ENCODE results near the gene HBG1.

Gene HBG1

GRCh38 chr11:5229356-5229755, 20.3 kb downstream of the HBG1 start:
- no peak for FAIRE-seq
- no peak for DNase-seq (ENCODE audit: insufficient read length, low spot score)

DNA sequence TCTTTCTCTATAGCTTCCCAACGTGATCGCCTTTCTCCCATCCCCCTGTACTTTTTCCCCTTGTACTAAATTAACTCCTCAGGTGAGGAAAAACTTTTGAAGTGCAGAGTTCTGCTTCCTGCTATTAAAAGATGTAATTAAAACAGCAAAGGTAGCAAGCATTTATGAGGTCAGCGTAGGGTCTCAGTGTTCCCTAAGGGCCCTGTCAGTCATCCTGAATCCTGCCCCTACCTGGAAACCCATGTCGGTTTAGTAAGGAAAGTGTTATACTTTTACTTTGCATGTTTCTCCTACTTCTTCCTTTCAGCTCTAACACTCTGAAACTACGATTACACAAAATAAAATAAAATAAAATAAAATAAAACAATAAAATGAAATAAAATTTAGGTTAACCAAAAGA, 21.5 kb downstream of the HBG1 start:
- FAIRE-seq (no peak), DNase-seq (ENCODE audit: insufficient read length, low spot score) (no peak)

DNA sequence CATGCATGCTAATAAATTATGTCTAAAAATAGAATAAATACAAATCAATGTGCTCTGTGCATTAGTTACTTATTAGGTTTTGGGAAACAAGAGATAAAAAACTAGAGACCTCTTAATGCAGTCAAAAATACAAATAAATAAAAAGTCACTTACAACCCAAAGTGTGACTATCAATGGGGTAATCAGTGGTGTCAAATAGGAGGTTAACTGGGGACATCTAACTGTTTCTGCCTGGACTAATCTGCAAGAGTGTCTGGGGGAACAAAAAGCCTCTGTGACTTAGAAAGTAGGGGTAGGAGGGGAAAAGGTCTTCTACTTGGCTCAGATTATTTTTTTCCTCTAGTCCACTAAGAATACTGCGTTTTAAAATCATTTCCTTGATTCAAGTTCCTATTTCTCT, 22.0 kb downstream of the HBG1 start:
- FAIRE-seq (no peak), DNase-seq (ENCODE audit: insufficient read length, low spot score) (no peak)

DNA sequence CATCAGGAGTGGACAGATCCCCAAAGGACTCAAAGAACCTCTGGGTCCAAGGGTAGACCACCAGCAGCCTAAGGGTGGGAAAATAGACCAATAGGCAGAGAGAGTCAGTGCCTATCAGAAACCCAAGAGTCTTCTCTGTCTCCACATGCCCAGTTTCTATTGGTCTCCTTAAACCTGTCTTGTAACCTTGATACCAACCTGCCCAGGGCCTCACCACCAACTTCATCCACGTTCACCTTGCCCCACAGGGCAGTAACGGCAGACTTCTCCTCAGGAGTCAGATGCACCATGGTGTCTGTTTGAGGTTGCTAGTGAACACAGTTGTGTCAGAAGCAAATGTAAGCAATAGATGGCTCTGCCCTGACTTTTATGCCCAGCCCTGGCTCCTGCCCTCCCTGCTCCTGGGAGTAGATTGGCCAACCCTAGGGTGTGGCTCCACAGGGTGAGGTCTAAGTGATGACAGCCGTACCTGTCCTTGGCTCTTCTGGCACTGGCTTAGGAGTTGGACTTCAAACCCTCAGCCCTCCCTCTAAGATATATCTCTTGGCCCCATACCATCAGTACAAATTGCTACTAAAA, 22.8 kb downstream of the HBG1 start, which contains the start of gene HBB:
TSS of gene HBB (minus strand) at position 340 of the 579 bp plus-strand sequence. CDS start at position 290, 50 bp downstream.
- DNase-seq (ENCODE audit: insufficient read length, low spot score) (no peak), FAIRE-seq (no peak)

DNA sequence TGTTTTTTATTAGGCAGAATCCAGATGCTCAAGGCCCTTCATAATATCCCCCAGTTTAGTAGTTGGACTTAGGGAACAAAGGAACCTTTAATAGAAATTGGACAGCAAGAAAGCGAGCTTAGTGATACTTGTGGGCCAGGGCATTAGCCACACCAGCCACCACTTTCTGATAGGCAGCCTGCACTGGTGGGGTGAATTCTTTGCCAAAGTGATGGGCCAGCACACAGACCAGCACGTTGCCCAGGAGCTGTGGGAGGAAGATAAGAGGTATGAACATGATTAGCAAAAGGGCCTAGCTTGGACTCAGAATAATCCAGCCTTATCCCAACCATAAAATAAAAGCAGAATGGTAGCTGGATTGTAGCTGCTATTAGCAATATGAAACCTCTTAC, 24.2 kb downstream of the HBG1 start:
- no peak for DNase-seq (ENCODE audit: insufficient read length, low spot score)

GRCh38 chr11:5224538-5225479, 24.8 kb downstream of the HBG1 start:
- DNase-seq (ENCODE audit: insufficient read length, low spot score) = no peak
- FAIRE-seq = no peak

More for the DNA sequence above, 24.2 kb downstream of the HBG1 start:
- FAIRE-seq = no peak

DNA sequence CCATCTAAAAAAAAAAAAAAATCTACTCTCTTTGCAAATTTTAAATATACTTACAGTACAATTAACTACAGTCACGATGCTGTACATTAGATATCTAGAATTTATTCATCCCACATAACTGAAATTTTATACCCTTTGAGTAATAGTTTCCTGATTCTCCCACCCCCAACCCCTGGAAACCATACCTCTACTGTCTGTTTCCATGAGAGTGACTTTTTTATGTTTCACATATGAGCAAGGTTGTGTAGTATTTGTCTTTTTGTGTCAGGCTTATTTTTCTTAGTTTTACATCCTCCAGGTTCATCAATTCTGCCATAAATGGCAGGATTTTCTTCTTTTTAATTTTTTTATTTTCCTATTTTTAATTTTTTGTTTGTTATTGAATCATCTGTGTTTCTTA, 26.0 kb downstream of the HBG1 start:
- FAIRE-seq (no peak), DNase-seq (ENCODE audit: insufficient read length, low spot score) (no peak)

DNA sequence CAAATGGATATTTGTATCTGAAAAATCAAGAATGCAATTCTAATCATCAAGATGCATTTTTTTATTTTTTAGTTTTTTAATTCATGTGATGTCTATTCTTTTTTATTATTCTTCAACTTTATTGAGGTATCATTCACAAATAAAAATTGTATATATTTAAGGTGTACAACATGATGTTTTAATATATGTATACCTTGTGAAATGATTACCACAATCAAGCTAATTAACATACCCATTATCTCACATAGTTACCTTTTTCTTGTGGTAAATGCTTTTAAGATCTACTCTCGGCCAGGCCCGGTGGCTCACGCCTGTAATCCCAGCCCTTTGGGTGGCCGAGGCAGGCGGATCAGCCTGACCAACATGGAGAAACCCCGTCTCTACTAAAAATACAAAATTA, 26.5 kb downstream of the HBG1 start:
- FAIRE-seq = no peak

GRCh38 chr11:5210376-5210885, 39.2 kb downstream of the HBG1 start:
- FAIRE-seq = no peak
- no peak for DNase-seq (ENCODE audit: insufficient read length, low spot score)

More for the DNA sequence above, 26.5 kb downstream of the HBG1 start:
- no peak for DNase-seq (ENCODE audit: insufficient read length, low spot score)

DNA sequence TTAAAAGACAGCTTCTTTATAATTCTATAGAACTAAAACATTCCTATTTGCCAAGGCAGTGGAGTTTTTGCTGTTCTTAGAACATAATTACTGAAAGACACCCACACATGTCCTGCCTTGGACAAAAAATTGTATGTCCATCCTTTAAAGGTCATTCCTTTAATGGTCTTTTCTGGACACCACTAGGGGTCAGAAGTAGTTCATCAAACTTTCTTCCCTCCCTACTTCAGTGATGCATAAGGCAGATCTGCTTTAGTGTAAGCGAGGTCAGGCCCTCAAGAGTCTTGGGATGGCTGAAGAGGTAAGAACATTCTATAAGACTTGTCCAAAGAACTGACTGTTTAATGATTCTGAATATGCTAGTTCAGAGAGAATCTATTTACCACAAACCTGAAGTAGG, 44.9 kb downstream of the HBG1 start:
- FAIRE-seq (peak; percentile 77), DNase-seq (ENCODE audit: insufficient read length, low spot score) (peak; percentile 48)

DNA sequence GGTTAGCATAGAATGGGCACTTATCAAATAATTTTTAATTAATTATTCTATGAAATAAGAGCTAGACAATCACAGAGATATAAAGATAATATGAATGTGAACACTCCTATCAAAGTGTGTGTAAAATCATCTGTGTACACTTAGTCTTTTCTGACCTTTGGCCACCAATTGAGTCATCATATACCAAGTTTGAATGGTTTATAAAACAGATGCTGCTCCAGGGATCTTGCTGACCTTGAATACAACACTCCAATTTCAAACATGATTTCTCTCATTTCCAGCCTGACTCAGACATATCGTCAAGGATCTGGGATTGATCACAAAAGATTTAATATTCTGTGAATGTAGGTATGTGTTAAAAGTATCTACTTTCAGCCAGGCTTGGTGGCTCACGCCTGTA, 46.3 kb downstream of the HBG1 start:
- FAIRE-seq = no peak

DNA sequence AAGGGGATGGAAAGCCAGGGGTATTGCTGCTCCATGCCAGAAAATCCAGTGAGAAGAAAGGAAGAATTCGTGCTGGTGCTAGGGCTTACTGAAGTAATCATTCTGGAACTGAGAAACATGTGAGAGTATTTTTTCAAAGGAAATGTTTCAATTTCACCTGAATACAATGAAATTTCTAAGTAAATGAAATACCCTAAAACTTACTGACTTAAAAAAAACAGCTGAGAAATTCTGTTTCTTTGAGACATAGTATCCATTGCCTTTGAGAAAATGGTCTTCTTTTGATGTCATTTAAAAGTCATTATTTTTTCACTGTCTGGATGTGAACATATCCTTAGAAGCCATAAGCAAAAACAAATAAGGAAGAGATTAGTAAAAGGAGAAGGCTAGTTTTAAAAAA, 49.1 kb downstream of the HBG1 start, which contains the start of gene OR51V1:
TSS of gene OR51V1 (minus strand) at position 101 of the 400 bp plus-strand sequence. CDS start at position 101, 0 bp downstream.
- FAIRE-seq (no peak), DNase-seq (ENCODE audit: insufficient read length, low spot score) (no peak)

More for the DNA sequence above, 46.3 kb downstream of the HBG1 start:
- no peak for DNase-seq (ENCODE audit: insufficient read length, low spot score)

DNA sequence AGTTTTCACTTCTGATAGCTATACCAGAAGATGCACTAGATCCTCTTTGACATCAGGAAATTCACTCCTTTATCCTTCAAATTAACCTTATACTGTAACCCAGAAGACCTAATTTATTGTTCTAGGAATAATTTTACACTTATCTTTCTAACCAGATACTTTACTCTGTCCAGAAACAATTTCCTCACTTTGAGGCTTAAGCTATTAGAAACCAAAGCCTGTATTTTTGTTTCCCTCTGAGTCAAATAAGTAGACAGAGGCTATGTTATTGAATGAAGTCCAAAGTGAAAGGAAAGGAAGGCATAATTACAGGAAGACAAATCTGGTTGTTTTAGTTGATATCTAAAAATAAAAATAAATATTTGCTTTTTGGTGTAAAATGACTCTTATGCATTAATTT, 51.4 kb downstream of the HBG1 start:
- FAIRE-seq = no peak
- no peak for DNase-seq (ENCODE audit: insufficient read length, low spot score)

All from HTR-8/SVneo (cell line).